GM21381 (cell line): ENCODE results near the gene HELZ2.

ENCODE experiments used
- ATAC-seq: cut with Tn5 transposase; IDR thresholded peaks from one replicate; pipeline ENCODE4 v1.9.1; 2021; ENCODE audit warnings: mild to moderate bottlenecking, moderate library complexity; ENCODE audit not compliant: unreplicated experiment

The HELZ2 gene

GRCh38 chr20:63597651-63598478 is 23.8 kb upstream of the HELZ2 start:
- ATAC-seq = no peak

- no peak for ATAC-seq
These were observed 22.4 kb upstream of the HELZ2 start for GRCh38 chr20:63596423-63596822.

GRCh38 chr20:63595416-63596127 is 21.5 kb upstream of the HELZ2 start:
- no peak for ATAC-seq

GRCh38 chr20:63594043-63594561 is 20.1 kb upstream of the HELZ2 start:
- ATAC-seq = no peak

GRCh38 chr20:63592661-63593060 is 18.6 kb upstream of the HELZ2 start:
- ATAC-seq = no peak

GRCh38 chr20:63591786-63592355 is 17.8 kb upstream of the HELZ2 start:
- no peak for ATAC-seq

GRCh38 chr20:63591147-63591533 is 17.1 kb upstream of the HELZ2 start:
- no peak for ATAC-seq

GRCh38 chr20:63590218-63591146 is 16.4 kb upstream of the HELZ2 start:
- ATAC-seq = no peak

GRCh38 chr20:63589261-63590217 is 15.5 kb upstream of the HELZ2 start:
- no peak for ATAC-seq

GRCh38 chr20:63588641-63589041 is 14.6 kb upstream of the HELZ2 start:
- ATAC-seq = no peak

- ATAC-seq = no peak
These were observed 13.9 kb upstream of the HELZ2 start for GRCh38 chr20:63587776-63588591.

GRCh38 chr20:63587256-63587655 is 13.2 kb upstream of the HELZ2 start:
- ATAC-seq = no peak

- ATAC-seq = no peak
These were observed 12.8 kb upstream of the HELZ2 start for GRCh38 chr20:63586797-63587196.

- ATAC-seq = no peak
These were observed 11.9 kb upstream of the HELZ2 start for GRCh38 chr20:63585616-63586565.

GRCh38 chr20:63582382-63583063 is 8.5 kb upstream of the HELZ2 start:
- ATAC-seq = no peak

GRCh38 chr20:63580796-63581461 is 6.9 kb upstream of the HELZ2 start:
- no peak for ATAC-seq
